Mononuclear cell (primary cell): ENCODE data around the gene DLGAP4. TPM values are rescaled to one million over a fixed set of nuclear protein-coding genes. Genes with fewer than 3 reads are reported as not detected.
A peak's percentile ranks its signal among the peaks of the same experiment; 100 is the strongest.

Source experiments
- H3K27me3 ChIP-seq: 2 replicates; pipeline ENCODE4 v1.6.0; 2011; ENCODE audit warnings: low read length, control low read depth; ENCODE audit not compliant: insufficient read depth
- H3K4me1 ChIP-seq: 2 replicates; pipeline ENCODE4 v1.5.1; 2011; ENCODE audit warnings: mild to moderate bottlenecking, low read length, control low read depth; ENCODE audit not compliant: insufficient read depth
- H3K4me3 ChIP-seq: 2 replicates; pipeline ENCODE4 v1.5.1; 2011; ENCODE audit warnings: mild to moderate bottlenecking, low read length, moderate library complexity
- H3K9me3 ChIP-seq: 2 replicates; pipeline ENCODE4 v1.5.1; 2011; ENCODE audit warnings: low read depth, mild to moderate bottlenecking, control low read depth, low read length
- total RNA-seq: library from RNA; depleted of rRNA; stranded (reverse); fragments of >200 nt; gene quantifications from one replicate; pipeline ENCODE4 v1.2.3, GENCODE V29; 2012

The DLGAP4 gene
- total RNA-seq, 1 donor: 10.5 TPM

GRCh38 chr20:36574366-36575135 is 268.4 kb downstream of the DLGAP4 start:
- peaks cover 37% of the 10 kb centered on the region for H3K4me1 ChIP-seq
- H3K27me3 ChIP-seq: no peaks in the 10 kb centered on the region
- peak overlapping the region; percentile 74 for H3K4me3 ChIP-seq
- no peaks in the 10 kb centered on the region for H3K9me3 ChIP-seq

GRCh38 chr20:36576081-36576445 is 269.9 kb downstream of the DLGAP4 start:
- no peak overlapping the region for H3K4me3 ChIP-seq
- H3K4me1 ChIP-seq: peaks cover 37% of the 10 kb centered on the region

More at GRCh38 chr20:36576081-36576445, 269.9 kb downstream of the DLGAP4 start:
- Histone ChIP-seq H3K9me3 (no peaks in the 10 kb centered on the region), H3K27me3 (no peaks in the 10 kb centered on the region)

Other genes with a start within 250 kb of the DLGAP4 start
- gene EPB41L1, start 151.6 kb upstream of the DLGAP4 start, total RNA-seq: 0.21 TPM
- 34.2 TPM for gene AAR2, start 69.9 kb upstream of the DLGAP4 start, total RNA-seq
- gene MYL9, start 235.2 kb downstream of the DLGAP4 start, total RNA-seq: 10.9 TPM